HFFc6 (cell line): ENCODE measurements around the gene SPRY2. TPM values are rescaled to one million over a fixed set of nuclear protein-coding genes. Genes with fewer than 3 reads are reported as not detected.

ENCODE experiments used
- DNase-seq: peaks from one replicate; pipeline ENCODE4 v3.0.0-alpha.2; 2018
- H3K27ac Mint-ChIP-seq: 2 replicates; pipeline ENCODE4 v1.8.0; 2020; ENCODE audit warnings: mild to moderate bottlenecking, mixed read lengths
- H3K27me3 Mint-ChIP-seq: 2 replicates; pipeline ENCODE4 v1.8.0; 2021; ENCODE audit warnings: mild to moderate bottlenecking, moderate library complexity, mixed read lengths; ENCODE audit not compliant: insufficient read depth
- H3K36me3 Mint-ChIP-seq: 2 replicates; pipeline ENCODE4 v1.8.0; 2021; ENCODE audit warnings: low read depth, mixed read lengths
- H3K4me1 Mint-ChIP-seq: 2 replicates; pipeline ENCODE4 v1.8.0; 2020; ENCODE audit warnings: low read depth, mixed read lengths
- H3K4me3 Mint-ChIP-seq: 2 replicates; pipeline ENCODE4 v1.8.0; 2020; ENCODE audit warnings: mild to moderate bottlenecking, moderate library complexity, mixed read lengths
- H3K9me3 Mint-ChIP-seq: 2 replicates; pipeline ENCODE4 v1.8.0; 2020; ENCODE audit warnings: mild to moderate bottlenecking, mixed read lengths
- total RNA-seq, 6 experiments: library from RNA; stranded (reverse); fragmentation: NEBNext Ultra II Directional; extraction: Animal tissue kit (Norgen Biotek cat#: 25700); gene quantifications; 2 replicates in 1 of 6; 3 replicates in 5 of 6; pipeline ENCODE4 v1.2.3, GENCODE V29; 2021
- TF ChIP-seq, protein P1 (sequence below): fragments of 200-600 bp; sonication (generic); IDR thresholded peaks from 2 replicates; pipeline ENCODE4 v1.5.0; 2021; ENCODE audit warnings: antibody characterized with exemption, mild to moderate bottlenecking

Gene SPRY2
- total RNA-seq, 6 experiments from 2014 or later = 33.9 to 42.5 (median 41.5) TPM

DNA sequence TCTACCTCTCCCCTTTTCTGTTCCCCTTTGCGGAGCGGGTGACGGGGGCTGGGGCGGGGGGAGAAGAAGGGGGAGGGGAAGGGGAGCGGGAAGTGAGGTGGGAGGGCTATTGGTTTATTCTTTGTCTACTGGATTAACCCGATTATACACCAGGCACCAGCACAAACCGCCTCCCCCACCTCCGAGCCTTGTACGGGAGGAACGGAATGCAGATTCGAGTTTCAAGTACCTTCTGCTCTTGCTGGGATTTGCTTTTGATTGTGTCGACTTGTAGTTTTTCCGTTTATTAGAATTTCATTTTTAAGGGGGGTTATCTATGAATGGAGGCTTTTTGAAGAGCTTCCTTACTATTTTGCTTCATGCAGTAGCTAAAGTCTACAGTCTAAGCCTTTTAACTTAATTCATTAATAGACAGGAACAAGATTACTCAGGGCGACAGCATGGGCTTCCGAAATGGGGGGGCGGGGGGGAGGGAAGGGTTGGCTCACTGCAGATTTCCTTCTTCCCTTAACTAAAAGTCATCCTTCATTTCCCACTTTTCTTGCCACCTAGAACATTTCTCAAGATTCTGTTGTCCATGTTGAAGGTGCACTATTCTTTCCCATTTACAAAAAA lies 937 bp upstream of the SPRY2 start:
- H3K27ac Mint-ChIP-seq = no peak overlapping the region; the same call in 1 of the 2 replicates
- TF ChIP-seq, protein P1, sequence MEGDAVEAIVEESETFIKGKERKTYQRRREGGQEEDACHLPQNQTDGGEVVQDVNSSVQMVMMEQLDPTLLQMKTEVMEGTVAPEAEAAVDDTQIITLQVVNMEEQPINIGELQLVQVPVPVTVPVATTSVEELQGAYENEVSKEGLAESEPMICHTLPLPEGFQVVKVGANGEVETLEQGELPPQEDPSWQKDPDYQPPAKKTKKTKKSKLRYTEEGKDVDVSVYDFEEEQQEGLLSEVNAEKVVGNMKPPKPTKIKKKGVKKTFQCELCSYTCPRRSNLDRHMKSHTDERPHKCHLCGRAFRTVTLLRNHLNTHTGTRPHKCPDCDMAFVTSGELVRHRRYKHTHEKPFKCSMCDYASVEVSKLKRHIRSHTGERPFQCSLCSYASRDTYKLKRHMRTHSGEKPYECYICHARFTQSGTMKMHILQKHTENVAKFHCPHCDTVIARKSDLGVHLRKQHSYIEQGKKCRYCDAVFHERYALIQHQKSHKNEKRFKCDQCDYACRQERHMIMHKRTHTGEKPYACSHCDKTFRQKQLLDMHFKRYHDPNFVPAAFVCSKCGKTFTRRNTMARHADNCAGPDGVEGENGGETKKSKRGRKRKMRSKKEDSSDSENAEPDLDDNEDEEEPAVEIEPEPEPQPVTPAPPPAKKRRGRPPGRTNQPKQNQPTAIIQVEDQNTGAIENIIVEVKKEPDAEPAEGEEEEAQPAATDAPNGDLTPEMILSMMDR = no peak
- H3K27me3 Mint-ChIP-seq = peaks cover 2% of the 10 kb centered on the region
- peaks cover 31% of the 10 kb centered on the region for H3K4me1 Mint-ChIP-seq
- no peak overlapping the region; the same call in 1 of the 2 replicates for H3K4me3 Mint-ChIP-seq
- peaks cover 4% of the 10 kb centered on the region for H3K36me3 Mint-ChIP-seq
- no peaks in the 10 kb centered on the region for H3K9me3 Mint-ChIP-seq
- DNase-seq = no peak

DNA sequence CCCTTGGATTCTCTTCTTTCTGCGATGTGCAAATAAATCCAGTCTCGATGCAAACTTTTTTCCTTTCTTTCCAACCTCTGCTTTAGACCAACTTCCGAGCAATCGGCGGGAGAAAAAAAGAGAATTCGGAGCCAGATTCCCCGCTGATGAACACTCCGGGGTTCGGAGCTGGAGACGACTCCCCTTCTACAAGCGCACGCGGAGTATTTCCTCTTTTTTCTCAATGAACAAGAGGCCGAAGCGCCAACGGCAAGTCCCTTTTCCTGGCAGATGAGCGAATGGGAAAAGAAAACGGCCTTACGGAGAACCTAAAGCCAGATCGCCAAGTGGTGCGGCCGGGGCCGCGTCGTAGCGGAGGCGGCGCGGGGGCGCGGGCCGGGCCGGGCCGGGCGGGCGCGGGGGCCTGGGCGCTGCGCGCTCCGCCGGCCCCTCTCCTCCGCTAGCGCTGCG lies 250 bp downstream of the SPRY2 start:
- Mint-ChIP-seq H3K4me3 (no peak overlapping the region; the same call in 1 of the 2 replicates), H3K27me3 (peaks cover 7% of the 10 kb centered on the region), H3K27ac (no peak overlapping the region), H3K9me3 (no peaks in the 10 kb centered on the region), H3K36me3 (peaks cover 4% of the 10 kb centered on the region), H3K4me1 (peaks cover 39% of the 10 kb centered on the region)
- peak; percentile 61 for DNase-seq
- TF ChIP-seq, protein P1 = no peak

DNA sequence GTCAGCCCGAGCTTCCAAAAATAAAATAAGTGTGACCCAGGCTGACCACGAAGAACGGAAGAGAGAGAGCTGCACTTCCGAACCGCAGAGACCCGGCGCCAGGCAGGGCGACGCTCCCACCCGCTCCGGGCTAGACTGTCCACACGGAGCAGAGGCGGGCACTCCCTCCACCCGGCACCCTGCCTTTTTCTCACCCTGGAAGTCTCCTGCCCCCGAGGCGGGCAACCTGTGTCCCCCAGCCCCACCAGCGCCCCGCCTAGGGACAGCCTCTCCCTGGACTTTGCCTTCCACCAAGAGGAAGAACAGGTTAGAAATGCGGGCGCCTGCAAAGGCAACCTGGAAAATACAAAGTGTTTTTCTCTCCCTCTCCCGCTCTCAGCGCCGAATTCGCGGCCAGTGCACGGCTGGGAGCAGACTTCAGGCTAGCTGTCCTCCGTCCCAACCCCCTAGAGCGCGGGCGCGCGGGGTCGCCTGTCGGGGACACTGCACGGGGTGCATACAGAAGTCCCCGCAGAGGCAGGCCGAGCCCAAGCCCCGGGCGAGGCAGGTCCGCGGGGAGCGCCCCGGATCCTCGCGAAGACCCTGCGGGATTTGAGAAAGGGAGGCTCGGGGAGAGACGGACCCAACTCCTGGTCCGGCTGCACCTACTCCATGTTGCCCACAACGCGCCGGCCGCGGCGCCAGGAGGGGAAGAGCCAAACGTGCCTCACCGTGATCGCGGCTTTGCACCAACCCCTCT lies 845 bp downstream of the SPRY2 start:
- Mint-ChIP-seq H3K27me3 (peaks cover 7% of the 10 kb centered on the region), H3K4me3 (no peak overlapping the region), H3K9me3 (no peaks in the 10 kb centered on the region), H3K27ac (no peak overlapping the region), H3K4me1 (peaks cover 45% of the 10 kb centered on the region), H3K36me3 (peaks cover 6% of the 10 kb centered on the region)
- DNase-seq = peak; percentile 6
- TF ChIP-seq, protein P1 = no peak

DNA sequence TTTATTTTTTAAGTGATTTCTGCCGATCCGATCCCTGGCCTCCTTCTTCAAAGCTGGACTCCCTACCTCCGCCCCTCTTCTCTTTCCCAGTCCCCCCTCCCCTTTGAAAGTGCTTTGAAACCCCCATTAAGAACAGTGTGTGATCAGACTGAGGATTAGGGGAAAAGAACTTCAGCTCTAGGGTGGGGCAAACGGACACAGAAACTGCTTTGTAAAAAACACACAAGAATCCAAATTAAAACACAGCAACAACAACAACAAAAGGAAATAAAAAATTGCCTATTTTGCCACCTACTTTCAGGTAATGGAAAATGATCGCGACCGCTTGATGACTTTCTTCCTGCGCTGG lies 1.4 kb downstream of the SPRY2 start:
- H3K36me3 Mint-ChIP-seq = peaks cover 12% of the 10 kb centered on the region
- peaks cover 50% of the 10 kb centered on the region for H3K4me1 Mint-ChIP-seq
- H3K4me3 Mint-ChIP-seq = no peak overlapping the region
- no peak for DNase-seq
- no peaks in the 10 kb centered on the region for H3K9me3 Mint-ChIP-seq
- no peak overlapping the region for H3K27ac Mint-ChIP-seq
- peaks cover 7% of the 10 kb centered on the region for H3K27me3 Mint-ChIP-seq
- TF ChIP-seq, protein P1 = no peak

DNA sequence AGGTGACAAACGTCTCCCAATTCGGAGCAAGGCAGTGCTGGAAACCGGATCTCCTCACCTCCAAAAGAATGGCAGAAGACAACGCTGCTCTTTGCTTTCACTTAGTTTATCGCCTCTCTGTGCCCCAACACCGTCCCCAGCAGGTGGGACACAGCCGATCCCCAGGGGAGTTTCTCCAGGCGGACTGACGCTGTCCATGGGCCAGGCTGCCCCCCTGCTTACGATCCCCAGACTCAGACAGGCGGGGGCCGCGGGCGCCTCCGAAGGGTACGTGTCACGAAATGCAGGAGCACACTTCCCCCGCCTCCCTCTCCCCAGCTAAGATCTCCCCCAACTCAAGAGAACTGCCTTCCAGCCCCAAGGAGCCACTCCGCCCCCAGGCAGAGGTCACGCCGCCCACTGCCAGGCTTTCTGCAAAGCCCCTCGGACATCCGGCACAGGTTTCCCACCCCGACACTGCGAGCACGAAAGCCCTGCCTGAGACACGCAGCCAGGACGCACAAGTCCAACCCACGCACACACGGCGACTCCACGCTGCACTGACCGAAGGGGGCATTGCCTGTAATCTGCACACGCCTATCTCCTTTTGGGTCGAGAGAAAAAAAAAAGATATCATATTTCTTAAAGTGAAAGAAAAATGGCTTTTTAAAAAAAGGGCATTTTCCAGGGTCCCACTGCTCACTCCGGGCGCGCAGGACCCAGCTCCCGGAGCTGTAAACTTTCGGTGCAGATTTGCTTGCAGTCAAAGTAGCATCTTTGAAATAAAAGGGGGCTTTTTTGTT lies 2.0 kb downstream of the SPRY2 start:
- Mint-ChIP-seq H3K27ac (no peak overlapping the region), H3K4me1 (peaks cover 53% of the 10 kb centered on the region), H3K36me3 (peaks cover 14% of the 10 kb centered on the region), H3K27me3 (peaks cover 7% of the 10 kb centered on the region), H3K4me3 (no peak overlapping the region), H3K9me3 (no peaks in the 10 kb centered on the region)
- peak; percentile 77 for DNase-seq
- TF ChIP-seq, protein P1 = peak; percentile 55
